ENCODE measurements around the gene IER5L.

The IER5L gene

DNA sequence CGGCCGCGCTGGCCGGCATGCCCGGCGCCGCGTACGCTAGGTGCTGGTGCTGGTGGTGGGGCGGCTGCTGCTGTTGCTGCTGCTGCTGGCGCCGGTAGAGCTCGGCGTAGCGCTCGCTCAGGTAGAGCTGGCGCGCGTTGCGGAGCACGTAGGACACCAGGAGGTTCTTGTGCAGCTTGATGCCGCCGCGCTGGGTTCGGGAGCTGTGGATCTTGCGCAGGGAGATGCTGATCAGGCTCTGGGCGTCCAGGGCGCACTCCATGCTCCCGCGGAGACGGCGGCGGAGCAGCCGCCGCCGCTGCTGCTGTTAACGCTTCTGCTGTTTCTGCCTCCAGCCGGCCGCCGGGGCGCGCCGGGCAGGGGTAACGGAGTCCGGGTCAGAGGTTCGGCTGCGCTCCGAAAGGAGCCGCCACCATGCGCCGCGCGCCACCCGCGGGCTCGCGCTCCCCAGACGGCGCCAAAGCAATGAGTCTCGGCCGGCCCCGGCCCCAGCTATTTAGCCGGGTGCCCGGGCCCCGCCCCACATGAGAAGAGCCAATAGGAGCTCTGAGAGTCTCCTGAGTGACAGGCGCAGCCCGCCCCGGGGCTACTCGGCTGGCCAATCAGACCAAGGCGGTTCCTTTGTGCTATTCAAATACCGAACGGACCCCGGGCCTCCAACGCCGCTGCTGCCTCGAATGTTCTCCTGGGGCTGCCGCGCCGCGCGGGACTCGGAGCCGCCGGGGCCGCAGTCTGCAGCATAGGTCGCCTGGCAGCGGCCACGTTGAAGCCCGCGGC, at the start of gene IER5L:
Gene IER5L, minus strand, starts transcription at position 471 of the 777 bp plus-strand sequence. Its CDS starts 209 bp downstream, at position 262.
- peak; percentile 90 for DNase-seq (ENCODE audit: low read depth)
- peak within 1 kb of the TSS; percentile 48 for H3K4me3 ChIP-seq (ENCODE audit: low read depth, low read length)
- TF ChIP-seq MYC (IDR thresholded peaks at IDR 0.05; ENCODE audit: low read depth, low read length) = no peak
- TF ChIP-seq, protein P1, sequence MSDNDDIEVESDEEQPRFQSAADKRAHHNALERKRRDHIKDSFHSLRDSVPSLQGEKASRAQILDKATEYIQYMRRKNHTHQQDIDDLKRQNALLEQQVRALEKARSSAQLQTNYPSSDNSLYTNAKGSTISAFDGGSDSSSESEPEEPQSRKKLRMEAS (IDR thresholded peaks at IDR 0.05; ENCODE audit: low read depth, low read length) = no peak
- TF ChIP-seq, protein P2, sequence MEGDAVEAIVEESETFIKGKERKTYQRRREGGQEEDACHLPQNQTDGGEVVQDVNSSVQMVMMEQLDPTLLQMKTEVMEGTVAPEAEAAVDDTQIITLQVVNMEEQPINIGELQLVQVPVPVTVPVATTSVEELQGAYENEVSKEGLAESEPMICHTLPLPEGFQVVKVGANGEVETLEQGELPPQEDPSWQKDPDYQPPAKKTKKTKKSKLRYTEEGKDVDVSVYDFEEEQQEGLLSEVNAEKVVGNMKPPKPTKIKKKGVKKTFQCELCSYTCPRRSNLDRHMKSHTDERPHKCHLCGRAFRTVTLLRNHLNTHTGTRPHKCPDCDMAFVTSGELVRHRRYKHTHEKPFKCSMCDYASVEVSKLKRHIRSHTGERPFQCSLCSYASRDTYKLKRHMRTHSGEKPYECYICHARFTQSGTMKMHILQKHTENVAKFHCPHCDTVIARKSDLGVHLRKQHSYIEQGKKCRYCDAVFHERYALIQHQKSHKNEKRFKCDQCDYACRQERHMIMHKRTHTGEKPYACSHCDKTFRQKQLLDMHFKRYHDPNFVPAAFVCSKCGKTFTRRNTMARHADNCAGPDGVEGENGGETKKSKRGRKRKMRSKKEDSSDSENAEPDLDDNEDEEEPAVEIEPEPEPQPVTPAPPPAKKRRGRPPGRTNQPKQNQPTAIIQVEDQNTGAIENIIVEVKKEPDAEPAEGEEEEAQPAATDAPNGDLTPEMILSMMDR (IDR thresholded peaks at IDR 0.05; ENCODE audit: low read depth, low read length) = no peak
- peak; percentile 95 for TF ChIP-seq POLR2A (IDR thresholded peaks at IDR 0.05; ENCODE audit: extremely low read depth, insufficient read length)

DNA sequence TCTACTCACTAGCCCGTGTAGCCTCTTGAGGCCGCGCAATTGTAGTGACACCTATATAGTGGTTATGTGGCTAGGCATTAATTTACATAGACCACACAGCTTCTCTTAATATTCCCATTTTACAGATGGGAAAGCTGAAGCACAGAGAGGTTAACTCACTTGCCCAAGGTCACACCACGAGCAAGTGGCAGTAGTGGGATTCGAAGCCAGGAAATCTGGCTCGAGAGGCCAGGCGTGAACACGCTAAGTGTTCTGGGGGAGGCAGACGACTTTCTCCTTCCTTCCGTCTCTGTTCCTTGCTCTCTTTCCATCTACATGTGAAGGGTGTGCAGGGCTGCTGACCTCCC, 49.8 kb upstream of the IER5L start:
- H3K4me3 ChIP-seq (ENCODE audit: low read depth, low read length) = no peak overlapping the region
- no peak for DNase-seq (ENCODE audit: low read depth)
- TF ChIP-seq POLR2A (IDR thresholded peaks at IDR 0.05; ENCODE audit: extremely low read depth, insufficient read length) (no peak), MYC (IDR thresholded peaks at IDR 0.05; ENCODE audit: low read depth, low read length) (no peak)
- TF ChIP-seq, protein P1 (IDR thresholded peaks at IDR 0.05; ENCODE audit: low read depth, low read length) = no peak
- TF ChIP-seq, protein P2 (IDR thresholded peaks at IDR 0.05; ENCODE audit: low read depth, low read length) = no peak

DNA sequence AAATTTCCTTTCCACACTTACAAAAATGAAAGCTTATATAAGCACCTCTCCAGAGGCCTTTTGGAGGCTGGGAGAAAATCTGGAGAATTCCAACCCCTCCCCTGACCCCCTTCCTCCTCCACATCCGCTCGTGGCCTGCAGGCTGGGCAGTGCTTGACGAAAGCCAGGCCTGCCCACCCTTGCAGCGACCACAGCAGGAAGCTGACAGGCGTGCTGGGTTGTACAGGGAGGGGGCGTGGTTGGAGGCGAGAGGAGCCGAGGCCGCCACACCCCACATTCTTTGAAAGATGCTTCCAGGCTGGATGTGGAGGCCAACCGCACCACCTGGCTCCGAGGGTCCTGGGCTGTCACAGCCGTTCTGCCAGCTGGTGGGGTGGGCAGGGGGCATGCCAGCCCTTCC, 47.8 kb upstream of the IER5L start:
- DNase-seq (ENCODE audit: low read depth) = peak; percentile 85
- TF ChIP-seq MYC (IDR thresholded peaks at IDR 0.05; ENCODE audit: low read depth, low read length) (no peak), POLR2A (IDR thresholded peaks at IDR 0.05; ENCODE audit: extremely low read depth, insufficient read length) (no peak)
- TF ChIP-seq, protein P1 (IDR thresholded peaks at IDR 0.05; ENCODE audit: low read depth, low read length) = peak; percentile 59
- TF ChIP-seq, protein P2 (IDR thresholded peaks at IDR 0.05; ENCODE audit: low read depth, low read length) = no peak
- no peak overlapping the region for H3K4me3 ChIP-seq (ENCODE audit: low read depth, low read length)

DNA sequence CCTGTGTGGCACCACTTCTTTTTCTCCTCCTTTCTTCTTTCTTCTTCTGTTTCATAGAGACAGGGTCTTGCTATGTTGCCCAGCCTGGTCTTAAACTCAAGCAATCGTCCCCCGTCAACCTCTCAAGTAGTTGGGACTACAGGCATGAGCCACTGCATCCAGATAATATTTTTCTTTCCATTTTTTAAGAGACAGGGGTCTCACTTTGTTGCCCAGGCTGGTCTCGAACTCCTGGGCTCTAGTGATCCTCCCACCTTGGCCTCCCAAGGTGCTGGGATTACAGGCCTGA, 47.4 kb upstream of the IER5L start:
- no peak overlapping the region for H3K4me3 ChIP-seq (ENCODE audit: low read depth, low read length)
- no peak for TF ChIP-seq POLR2A (IDR thresholded peaks at IDR 0.05; ENCODE audit: extremely low read depth, insufficient read length)
- DNase-seq (ENCODE audit: low read depth) = no peak

DNA sequence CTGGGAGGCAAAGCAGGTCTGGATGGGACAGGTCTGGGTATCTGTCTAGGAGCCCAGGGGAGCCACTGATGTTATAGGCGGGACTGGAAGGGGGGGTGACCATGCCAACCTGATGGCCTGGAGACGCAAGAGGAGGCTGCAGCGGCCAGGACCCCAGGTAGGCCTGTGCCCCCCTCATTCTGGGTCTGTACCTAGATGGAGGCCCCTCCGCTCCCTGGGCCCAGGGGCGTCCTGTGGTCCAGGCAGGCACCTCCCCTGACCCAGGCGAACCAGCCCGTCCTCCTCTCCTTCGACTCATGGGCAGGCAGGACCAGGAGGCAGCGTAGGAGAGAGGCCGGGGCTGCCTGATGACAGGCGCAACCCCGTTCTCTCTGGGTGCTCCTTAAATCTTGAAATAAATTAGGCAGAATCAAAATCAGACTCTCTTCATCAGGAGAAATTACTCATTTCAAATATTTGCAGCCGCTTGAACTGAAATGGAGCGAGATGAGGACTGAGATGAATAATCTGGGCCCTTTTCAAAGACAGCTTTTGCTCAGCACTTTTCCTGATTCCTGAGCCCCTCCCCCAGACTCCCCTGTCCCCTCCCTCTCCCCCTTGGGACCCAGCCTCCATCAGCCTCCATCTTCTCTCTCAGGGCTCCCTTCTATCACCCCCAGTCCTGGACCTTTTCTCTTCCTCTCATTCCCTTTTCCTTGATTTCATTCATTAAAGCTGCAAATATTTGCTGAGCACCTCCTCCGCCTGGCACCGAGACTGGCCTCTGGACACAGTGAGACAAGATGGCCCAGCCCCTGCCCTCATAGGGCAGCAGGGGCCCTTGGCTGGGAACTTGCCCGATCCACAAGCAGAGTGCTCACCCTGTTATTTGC, 46.8 kb upstream of the IER5L start:
- no peak for DNase-seq (ENCODE audit: low read depth)
- H3K4me3 ChIP-seq (ENCODE audit: low read depth, low read length) = no peak overlapping the region
- TF ChIP-seq POLR2A (IDR thresholded peaks at IDR 0.05; ENCODE audit: extremely low read depth, insufficient read length) = no peak
- TF ChIP-seq, protein P1 (IDR thresholded peaks at IDR 0.05; ENCODE audit: low read depth, low read length) = no peak
- TF ChIP-seq MYC (IDR thresholded peaks at IDR 0.05; ENCODE audit: low read depth, low read length) = no peak
- TF ChIP-seq, protein P2 (IDR thresholded peaks at IDR 0.05; ENCODE audit: low read depth, low read length) = no peak

DNA sequence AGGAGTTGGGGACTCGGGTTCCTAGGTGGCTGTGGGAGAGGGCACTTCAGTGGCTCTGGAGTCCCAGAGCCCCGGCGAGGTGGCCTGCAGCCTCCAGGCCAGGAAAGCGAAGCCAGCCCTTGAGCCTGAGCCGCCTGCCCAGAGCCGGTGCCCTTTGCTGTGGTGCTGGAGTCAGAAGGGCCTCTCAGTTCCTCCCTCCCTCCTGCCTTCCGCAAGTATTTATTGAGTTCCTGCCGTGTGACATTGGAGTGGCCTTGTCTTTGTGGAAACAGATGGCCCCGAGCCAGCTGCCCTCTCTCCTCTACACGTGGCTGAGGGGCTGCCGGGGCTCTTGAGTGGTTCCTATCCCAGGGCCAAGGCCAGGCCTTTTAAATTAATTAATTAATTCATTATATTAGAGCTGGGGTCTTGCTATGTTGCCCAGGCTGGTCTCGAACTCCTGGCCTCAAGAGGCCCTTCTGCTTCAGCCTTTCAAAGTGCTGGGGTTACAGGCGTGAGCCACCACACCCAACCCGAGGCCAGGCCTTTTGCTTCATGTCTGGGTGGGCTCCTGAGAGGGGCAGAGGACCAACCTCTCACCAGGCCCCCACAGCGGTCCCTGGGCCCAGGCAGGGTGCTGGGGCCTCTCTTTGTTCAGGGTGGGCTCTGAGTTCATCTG, 45.6 kb upstream of the IER5L start:
- TF ChIP-seq, protein P2 (IDR thresholded peaks at IDR 0.05; ENCODE audit: low read depth, low read length) = no peak
- TF ChIP-seq POLR2A (IDR thresholded peaks at IDR 0.05; ENCODE audit: extremely low read depth, insufficient read length) (no peak), MYC (IDR thresholded peaks at IDR 0.05; ENCODE audit: low read depth, low read length) (no peak)
- no peak overlapping the region for H3K4me3 ChIP-seq (ENCODE audit: low read depth, low read length)
- no peak for DNase-seq (ENCODE audit: low read depth)
